ENCODE data around the gene SLC52A1. TPM values are rescaled to one million over a fixed set of nuclear protein-coding genes. Genes with fewer than 3 reads are reported as not detected.
"Not testable (repeated sequence)": the region's sequence is repeated elsewhere in the genome, so short reads cannot be mapped to it uniquely, and the experiment has no call there.

SLC52A1 gene
- total RNA-seq, 4 donors from 2014 or later: 1.3 to 6.0 (median 3.4) TPM; not detected in 1

- 86 to 91% methylated on average over 1 to 5 of the region's 5 CpGs for WGBS, 2 donors (ENCODE audit: low coverage in 1 of 2)
- Histone ChIP-seq H3K9me3 (no peaks in the 10 kb centered on the region), H3K4me1 (peaks cover 0 to 22% (median 4%) of the 10 kb centered on the region in 4 donors), H3K4me3 (no peak overlapping the region), H3K27ac (no peak overlapping the region), H3K27me3 (peaks cover 10% of the 10 kb centered on the region), H3K36me3 (no peaks in the 10 kb centered on the region)
- TF ChIP-seq EP300 (IDR thresholded peaks at IDR 0.05; ENCODE audit: low read depth): no peak
- TF ChIP-seq POLR2A (IDR thresholded peaks at IDR 0.05): no peak
- no peak for TF ChIP-seq POLR2AphosphoS5 (IDR thresholded peaks at IDR 0.05)
- TF ChIP-seq CTCF (IDR thresholded peaks at IDR 0.05): no peak
- DNase-seq: no peak
- intact Hi-C loops (cut with DNase I; ENCODE audit: low total_unique reads): loop anchor here (5.0 kb wide), 1 partner anchor 33 kb away; no protein-coding TSS in a partner anchor
- in situ Hi-C loops (cut with MboI; ENCODE audit: low pct_ligation_motif_present in 1 of 4, low pct_unique_long_range_greater_than_20kb in 1 of 4, low sequenced_read_pairs in 3 of 4): loop anchor here in 1 of 4 donors (5.0 kb wide), 1 partner anchor 33 kb away; no protein-coding TSS in a partner anchor
Observed at GRCh38 chr17:5034063-5034462, 1.2 kb downstream of the SLC52A1 start.

GRCh38 chr17:5033352-5034015 lies 1.7 kb downstream of the SLC52A1 start:
- WGBS, 2 donors (ENCODE audit: low coverage in 1 of 2): 85 to 100% methylated on average over 1 to 13 of the region's 13 CpGs
- Histone ChIP-seq H3K4me1 (peaks cover 0 to 22% (median 4%) of the 10 kb centered on the region in 4 donors), H3K36me3 (no peaks in the 10 kb centered on the region), H3K4me3 (no peak overlapping the region), H3K27ac (no peak overlapping the region), H3K9me3 (no peaks in the 10 kb centered on the region), H3K27me3 (peaks cover 10% of the 10 kb centered on the region)
- no peak for DNase-seq
- TF ChIP-seq POLR2AphosphoS5 (IDR thresholded peaks at IDR 0.05) (no peak), POLR2A (IDR thresholded peaks at IDR 0.05) (no peak), EP300 (IDR thresholded peaks at IDR 0.05; ENCODE audit: low read depth) (no peak), CTCF (IDR thresholded peaks at IDR 0.05) (no peak)
- in situ Hi-C loops (cut with MboI; ENCODE audit: low pct_ligation_motif_present in 1 of 4, low pct_unique_long_range_greater_than_20kb in 1 of 4, low sequenced_read_pairs in 3 of 4) (loop anchor here in 1 of 4 donors (5.0 kb wide), 1 partner anchor 34 kb away; no protein-coding TSS in a partner anchor), intact Hi-C loops (cut with DNase I; ENCODE audit: low total_unique reads) (loop anchor here (5.0 kb wide), 1 partner anchor 34 kb away; no protein-coding TSS in a partner anchor)

- intact Hi-C loops (cut with DNase I; ENCODE audit: low total_unique reads): loop anchor here (5.0 kb wide), 1 partner anchor 34 kb away; no protein-coding TSS in a partner anchor
- Histone ChIP-seq H3K27ac (no peak overlapping the region), H3K4me3 (no peak overlapping the region), H3K36me3 (no peaks in the 10 kb centered on the region), H3K4me1 (peaks cover 0 to 22% (median 4%) of the 10 kb centered on the region in 4 donors), H3K9me3 (no peaks in the 10 kb centered on the region), H3K27me3 (peaks cover 10% of the 10 kb centered on the region)
- no peak for DNase-seq
- 83% methylated on average over 5 of the region's 6 CpGs; no CpG with 5 or more reads in 1 of the 2 donors for WGBS, 2 donors (ENCODE audit: low coverage in 1 of 2)
- in situ Hi-C loops (cut with MboI; ENCODE audit: low pct_ligation_motif_present in 1 of 4, low pct_unique_long_range_greater_than_20kb in 1 of 4, low sequenced_read_pairs in 3 of 4): loop anchor here in 1 of 4 donors (5.0 kb wide), 1 partner anchor 34 kb away; no protein-coding TSS in a partner anchor
- TF ChIP-seq CTCF (IDR thresholded peaks at IDR 0.05) (no peak), EP300 (IDR thresholded peaks at IDR 0.05; ENCODE audit: low read depth) (no peak), POLR2A (IDR thresholded peaks at IDR 0.05) (no peak), POLR2AphosphoS5 (IDR thresholded peaks at IDR 0.05) (no peak)
Observed at GRCh38 chr17:5032865-5033264, 2.4 kb downstream of the SLC52A1 start.

GRCh38 chr17:5031365-5032082 lies 3.7 kb downstream of the SLC52A1 start:
- DNase-seq: peak; percentile 88
- intact Hi-C loops (cut with DNase I; ENCODE audit: low total_unique reads) (loop anchor here (5.0 kb wide), 1 partner anchor 36 kb away; no protein-coding TSS in a partner anchor), in situ Hi-C loops (cut with MboI; ENCODE audit: low pct_ligation_motif_present in 1 of 4, low pct_unique_long_range_greater_than_20kb in 1 of 4, low sequenced_read_pairs in 3 of 4) (loop anchor here in 1 of 4 donors (5.0 kb wide), 1 partner anchor 36 kb away; no protein-coding TSS in a partner anchor)
- Histone ChIP-seq H3K9me3 (no peaks in the 10 kb centered on the region), H3K4me3 (peak overlapping the region; percentile 16 to 56 (median 40)), H3K4me1 (peaks cover 0 to 22% (median 4%) of the 10 kb centered on the region in 4 donors), H3K36me3 (no peaks in the 10 kb centered on the region), H3K27me3 (peaks cover 10% of the 10 kb centered on the region), H3K27ac (peak overlapping the region; percentile 26 to 74 (median 72))
- WGBS, 2 donors (ENCODE audit: low coverage in 1 of 2): 4 to 13% methylated on average over 4 to 23 of the region's 48 CpGs
- TF ChIP-seq POLR2A (IDR thresholded peaks at IDR 0.05): no peak
- TF ChIP-seq EP300 (IDR thresholded peaks at IDR 0.05; ENCODE audit: low read depth): no peak
- TF ChIP-seq POLR2AphosphoS5 (IDR thresholded peaks at IDR 0.05): no peak
- peak; percentile 81 to 90 (median 85) for TF ChIP-seq CTCF (IDR thresholded peaks at IDR 0.05)

GRCh38 chr17:5030168-5030567 lies 5.1 kb downstream of the SLC52A1 start:
- not testable (repeated sequence) for H3K27ac ChIP-seq, H3K36me3 ChIP-seq, H3K4me3 ChIP-seq, H3K27me3 ChIP-seq, H3K9me3 ChIP-seq, DNase-seq
- peaks cover 0 to 17% (median 4%) of the 10 kb centered on the region in 4 donors for H3K4me1 ChIP-seq
- in situ Hi-C loops (cut with MboI; ENCODE audit: low pct_ligation_motif_present in 1 of 4, low pct_unique_long_range_greater_than_20kb in 1 of 4, low sequenced_read_pairs in 3 of 4): loop anchor here in 1 of 4 donors (5.0 kb wide), 1 partner anchor 37 kb away; no protein-coding TSS in a partner anchor
- WGBS, 2 donors (ENCODE audit: low coverage in 1 of 2): 96 to 100% methylated on average over 1 to 2 of the region's 2 CpGs
- intact Hi-C loops (cut with DNase I; ENCODE audit: low total_unique reads): loop anchor here (5.0 kb wide), 1 partner anchor 37 kb away; no protein-coding TSS in a partner anchor

Measured in transverse colon (tissue), 4 donors.